Measurements from ENCODE around the gene KIAA0513.
A peak's percentile ranks its signal among the peaks of the same experiment; 100 is the strongest.
"Not testable (repeated sequence)": the region's sequence is repeated elsewhere in the genome, so short reads cannot be mapped to it uniquely, and the experiment has no call there.

The KIAA0513 gene

GRCh38 chr16:85031451-85031850 lies 3.9 kb downstream of the KIAA0513 start:
- DNase-seq, result no peak

GRCh38 chr16:85032187-85032586 lies 4.6 kb downstream of the KIAA0513 start:
- DNase-seq, result not testable (repeated sequence)

GRCh38 chr16:85033171-85033570 lies 5.6 kb downstream of the KIAA0513 start:
- no peak for DNase-seq

- DNase-seq, result no peak
These were observed 7.2 kb downstream of the KIAA0513 start for GRCh38 chr16:85034591-85035433.

- no peak for DNase-seq
These were observed 8.8 kb downstream of the KIAA0513 start for GRCh38 chr16:85036236-85037049.

- no peak for DNase-seq
These were observed 9.4 kb downstream of the KIAA0513 start for GRCh38 chr16:85037050-85037410.

GRCh38 chr16:85037721-85038120 lies 10.1 kb downstream of the KIAA0513 start:
- no peak for DNase-seq

- no peak for DNase-seq
These were observed 13.1 kb downstream of the KIAA0513 start for GRCh38 chr16:85040685-85041084.

- DNase-seq, result no peak
These were observed 13.9 kb downstream of the KIAA0513 start for GRCh38 chr16:85041219-85042166.

GRCh38 chr16:85042167-85042526 lies 14.6 kb downstream of the KIAA0513 start:
- no peak for DNase-seq

GRCh38 chr16:85042606-85043005 lies 15.0 kb downstream of the KIAA0513 start:
- no peak for DNase-seq

GRCh38 chr16:85045077-85045476 lies 17.5 kb downstream of the KIAA0513 start:
- no peak for DNase-seq

- no peak for DNase-seq
These were observed 18.3 kb downstream of the KIAA0513 start for GRCh38 chr16:85045641-85046471.

- DNase-seq, result no peak
These were observed 18.9 kb downstream of the KIAA0513 start for GRCh38 chr16:85046472-85046916.

GRCh38 chr16:85046931-85047866 lies 19.6 kb downstream of the KIAA0513 start:
- DNase-seq, result no peak

- peak in 1 of 2 experiments; percentile 21 for DNase-seq
These were observed 20.4 kb downstream of the KIAA0513 start for GRCh38 chr16:85047867-85048455.

GRCh38 chr16:85048921-85049562 lies 21.4 kb downstream of the KIAA0513 start:
- no peak for DNase-seq

- no peak for DNase-seq
These were observed 22.2 kb downstream of the KIAA0513 start for GRCh38 chr16:85049706-85050305.

GRCh38 chr16:85051067-85051581 lies 23.5 kb downstream of the KIAA0513 start:
- DNase-seq, result no peak

Data from AML-193 (cell line).